IgD-negative memory B cell (primary cell): ENCODE measurements around the gene AGT. TPM values are rescaled to one million over a fixed set of nuclear protein-coding genes. Genes with fewer than 3 reads are reported as not detected.

Source experiments
- H3K27ac Mint-ChIP-seq, 3 donors: one replicate each; pipeline ENCODE4 v1.8.0; 2020 to 2022; ENCODE audit warnings: mild to moderate bottlenecking in 3 of 3, mixed read lengths in 3 of 3, moderate library complexity in 1 of 3
- H3K27me3 Mint-ChIP-seq: one replicate; pipeline ENCODE4 v1.8.0; 2021; ENCODE audit warnings: mixed read lengths
- H3K36me3 Mint-ChIP-seq: one replicate; pipeline ENCODE4 v1.8.0; 2020; ENCODE audit warnings: mild to moderate bottlenecking, mixed read lengths
- H3K4me1 Mint-ChIP-seq, 3 donors: one replicate each; pipeline ENCODE4 v1.8.0; 2020 to 2022; ENCODE audit warnings: mixed read lengths in 3 of 3, mild to moderate bottlenecking in 1 of 3
- H3K4me3 Mint-ChIP-seq, 4 donors: one replicate each; pipeline ENCODE4 v1.8.0; 2020 to 2022; ENCODE audit warnings: mild to moderate bottlenecking in 4 of 4, mixed read lengths in 4 of 4, moderate library complexity in 3 of 4
- H3K9me3 Mint-ChIP-seq, 3 donors: one replicate each; pipeline ENCODE4 v1.8.0; 2020 to 2021; ENCODE audit warnings: mixed read lengths in 3 of 3, mild to moderate bottlenecking in 1 of 3
- polyA plus RNA-seq: library from polyadenylated mRNA; unstranded; fragments of 300-500 nt; fragmentation: Illumina TruSeq; gene quantifications from one replicate; pipeline ENCODE4 v1.2.3, GENCODE V29; 2021

Gene AGT
- polyA plus RNA-seq, 1 donor from 2014 or later, result not detected

DNA sequence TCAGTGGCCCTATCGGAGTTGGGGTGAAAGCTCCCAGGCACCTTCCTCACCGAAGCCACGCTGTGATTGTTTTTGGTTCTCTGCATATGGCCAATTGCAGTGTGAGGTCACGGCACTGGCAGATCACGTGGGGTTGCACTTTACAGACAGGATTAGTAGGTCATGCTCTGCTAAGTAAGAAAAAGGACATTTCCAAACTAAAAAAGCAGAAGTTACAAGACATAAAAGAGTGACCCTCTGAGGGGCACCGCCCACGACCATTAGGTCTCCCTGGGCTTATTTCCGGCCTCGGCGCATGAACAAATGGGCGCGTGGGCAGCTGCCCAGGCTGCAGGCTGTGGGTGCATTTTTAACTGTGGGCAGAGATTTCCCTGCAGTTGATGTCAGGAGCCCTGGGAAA is 35.2 kb upstream of the AGT start:
- peak overlapping the region in 3 of 4 donors; percentile 34 to 84 (median 78) for H3K4me3 Mint-ChIP-seq
- no peak overlapping the region for H3K27ac Mint-ChIP-seq
- peaks cover 3% of the 10 kb centered on the region for H3K27me3 Mint-ChIP-seq
- H3K36me3 Mint-ChIP-seq, result no peaks in the 10 kb centered on the region
- no peaks in the 10 kb centered on the region for H3K9me3 Mint-ChIP-seq
- peaks cover 8 to 23% (median 19%) of the 10 kb centered on the region in 3 donors for H3K4me1 Mint-ChIP-seq

DNA sequence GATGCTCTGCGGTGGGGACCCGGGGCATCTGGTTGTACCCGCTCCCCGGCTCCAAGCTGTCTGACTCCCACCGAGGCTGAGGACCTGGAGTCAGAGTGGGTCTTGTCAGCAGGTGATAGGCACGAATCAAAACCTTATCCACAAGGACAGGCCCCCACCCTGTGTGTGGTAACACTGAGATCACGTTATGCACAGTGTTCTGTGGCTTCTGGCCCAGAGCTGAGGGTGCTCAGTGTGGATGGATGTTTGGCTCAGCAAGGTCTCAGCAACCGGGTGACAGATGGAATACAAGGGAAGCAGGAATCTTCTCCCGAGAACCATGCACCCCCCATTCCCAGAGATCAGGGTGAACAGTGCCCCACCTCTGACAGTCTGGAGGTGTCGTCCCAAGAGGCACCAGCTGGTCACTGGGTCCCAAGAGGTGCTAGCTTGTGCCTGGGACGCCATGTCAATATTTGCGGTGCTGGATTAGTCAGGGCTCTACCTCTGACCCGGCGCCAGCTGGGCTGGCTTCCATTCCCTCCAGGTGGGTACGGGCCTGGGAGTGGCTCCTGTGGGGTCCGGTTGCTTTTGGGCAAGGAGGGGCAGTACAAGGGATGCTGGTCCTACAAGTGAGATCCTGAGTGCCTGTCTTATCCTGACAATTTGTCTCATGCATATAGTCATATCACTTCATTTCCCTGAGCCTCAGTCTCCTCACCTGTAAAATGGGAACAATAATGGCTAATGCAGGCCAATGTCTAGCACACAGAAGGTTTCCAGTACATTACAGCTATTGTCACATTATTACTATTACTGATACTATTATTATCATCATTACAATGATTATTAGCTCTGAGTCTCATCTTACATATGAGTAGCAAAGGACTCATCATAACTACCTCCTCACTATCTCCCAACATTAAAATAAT is 34.2 kb upstream of the AGT start:
- no peak overlapping the region for H3K27ac Mint-ChIP-seq
- H3K27me3 Mint-ChIP-seq, result peaks cover 3% of the 10 kb centered on the region

GRCh38 chr1:230747127-230747730 is 33.3 kb upstream of the AGT start, which contains the start of gene CAPN9:
Gene CAPN9, plus strand, starts transcription at chr1:230747388. Its CDS starts 109 bp downstream, at chr1:230747497.
- Mint-ChIP-seq H3K4me1 (peaks cover 8 to 18% (median 12%) of the 10 kb centered on the region in 3 donors), H3K36me3 (no peaks in the 10 kb centered on the region), H3K27ac (no peak within 1 kb of the TSS), H3K4me3 (no peak within 1 kb of the TSS), H3K27me3 (peaks cover 3% of the 10 kb centered on the region), H3K9me3 (no peaks in the 10 kb centered on the region)

More for the DNA sequence above, 34.2 kb upstream of the AGT start:
- Mint-ChIP-seq H3K9me3 (no peaks in the 10 kb centered on the region), H3K36me3 (no peaks in the 10 kb centered on the region), H3K4me1 (peaks cover 8 to 21% (median 13%) of the 10 kb centered on the region in 3 donors), H3K4me3 (peak overlapping the region in 2 of 4 donors; percentile 78 to 84)

- peaks cover 3% of the 10 kb centered on the region for H3K27me3 Mint-ChIP-seq
- peaks cover 8 to 18% (median 12%) of the 10 kb centered on the region in 3 donors for H3K4me1 Mint-ChIP-seq
- no peak overlapping the region for H3K4me3 Mint-ChIP-seq
Measured at GRCh38 chr1:230746617-230747016, 32.7 kb upstream of the AGT start.

DNA sequence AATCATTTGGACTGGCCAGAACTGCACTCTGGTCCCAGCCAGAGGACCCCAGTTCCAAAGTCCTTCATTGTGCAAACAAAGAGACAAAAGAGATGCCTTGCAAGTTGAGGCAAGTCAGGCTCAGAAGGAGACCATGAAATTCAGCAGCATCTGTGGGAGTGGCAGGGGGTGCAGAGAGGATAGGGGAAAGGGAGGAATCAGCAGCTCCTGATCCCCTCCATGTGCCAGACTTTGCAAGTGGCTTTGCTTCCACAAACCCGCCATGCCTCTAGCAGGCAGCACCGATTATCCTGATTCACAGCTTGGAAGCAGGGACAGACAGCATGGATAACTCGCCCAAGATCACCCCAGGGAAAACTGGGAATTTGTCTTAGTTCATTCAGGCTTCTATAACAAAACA is 31.1 kb upstream of the AGT start:
- no peak overlapping the region for H3K4me3 Mint-ChIP-seq
- peaks cover 3% of the 10 kb centered on the region for H3K36me3 Mint-ChIP-seq
- H3K27me3 Mint-ChIP-seq, result peaks cover 2% of the 10 kb centered on the region
- H3K9me3 Mint-ChIP-seq, result no peaks in the 10 kb centered on the region
- H3K27ac Mint-ChIP-seq, result no peak overlapping the region
- peaks cover 8 to 12% (median 9%) of the 10 kb centered on the region in 3 donors for H3K4me1 Mint-ChIP-seq

More at GRCh38 chr1:230746617-230747016, 32.7 kb upstream of the AGT start:
- Mint-ChIP-seq H3K27ac (no peak overlapping the region), H3K36me3 (no peaks in the 10 kb centered on the region), H3K9me3 (no peaks in the 10 kb centered on the region)

GRCh38 chr1:230744382-230744781 is 30.5 kb upstream of the AGT start:
- peaks cover 6 to 9% (median 8%) of the 10 kb centered on the region in 3 donors for H3K4me1 Mint-ChIP-seq
- H3K4me3 Mint-ChIP-seq, result no peak overlapping the region
- H3K27me3 Mint-ChIP-seq, result no peaks in the 10 kb centered on the region
- H3K36me3 Mint-ChIP-seq, result peaks cover 3% of the 10 kb centered on the region
- H3K9me3 Mint-ChIP-seq, result no peaks in the 10 kb centered on the region
- H3K27ac Mint-ChIP-seq, result no peak overlapping the region

DNA sequence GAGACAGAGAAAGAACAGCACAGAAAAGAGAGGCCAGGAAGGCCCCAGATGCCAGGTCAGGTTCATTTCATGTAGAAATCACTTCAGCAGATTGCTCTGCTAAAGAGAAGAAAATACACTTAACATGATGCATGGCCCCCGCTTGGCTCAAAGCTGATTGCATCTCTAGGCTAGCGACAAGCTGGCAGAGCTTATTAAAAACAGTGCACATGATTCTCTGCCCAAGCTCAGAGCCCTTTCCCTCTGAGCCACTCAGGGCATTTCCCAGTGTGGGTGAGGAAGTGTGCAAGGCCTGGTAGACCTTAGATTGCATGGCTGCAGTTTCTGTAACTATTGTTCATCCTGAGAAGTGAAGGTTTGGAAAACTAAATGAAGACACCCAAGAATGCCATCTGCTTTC is 30.0 kb upstream of the AGT start:
- Mint-ChIP-seq H3K27ac (no peak overlapping the region), H3K4me3 (no peak overlapping the region), H3K27me3 (peaks cover 1% of the 10 kb centered on the region), H3K36me3 (peaks cover 3% of the 10 kb centered on the region), H3K4me1 (peaks cover 4 to 5% (median 5%) of the 10 kb centered on the region in 3 donors), H3K9me3 (no peaks in the 10 kb centered on the region)

GRCh38 chr1:230739564-230740290 is 25.8 kb upstream of the AGT start:
- no peak overlapping the region for H3K27ac Mint-ChIP-seq
- peaks cover 0 to 3% (median 0%) of the 10 kb centered on the region in 3 donors for H3K9me3 Mint-ChIP-seq
- peaks cover 11% of the 10 kb centered on the region for H3K27me3 Mint-ChIP-seq
- H3K36me3 Mint-ChIP-seq, result peaks cover 6% of the 10 kb centered on the region
- no peak overlapping the region for H3K4me3 Mint-ChIP-seq
- peaks cover 0 to 2% (median 0%) of the 10 kb centered on the region in 3 donors for H3K4me1 Mint-ChIP-seq

DNA sequence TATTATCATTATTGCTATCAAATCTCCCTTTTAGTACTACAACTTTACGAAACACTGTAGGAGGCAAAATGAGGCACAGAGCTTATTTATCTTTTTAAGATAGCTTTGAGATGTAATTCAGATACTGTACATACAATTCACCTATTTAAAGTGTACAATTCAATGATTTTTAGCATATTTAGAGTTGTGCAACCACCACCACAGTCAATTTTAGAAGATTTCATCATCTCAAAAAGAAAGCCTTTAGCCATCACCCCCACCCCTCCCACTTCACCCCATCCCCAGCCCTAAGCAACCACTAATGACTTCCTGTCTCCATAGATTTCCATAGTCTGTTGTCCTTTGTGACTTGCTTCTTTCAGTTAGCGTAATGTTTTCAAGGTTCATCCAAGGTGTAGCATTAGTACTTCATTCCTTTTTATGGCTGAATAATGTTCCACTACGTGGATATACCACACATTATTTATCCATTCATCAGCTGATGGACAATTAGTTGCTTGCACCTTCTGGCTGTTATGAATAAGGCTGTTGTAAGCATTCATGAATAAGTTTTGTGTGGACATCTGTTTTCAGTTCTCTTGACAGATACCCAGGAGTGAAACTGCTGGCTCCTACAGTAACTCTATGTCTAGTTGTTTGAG is 23.8 kb upstream of the AGT start:
- Mint-ChIP-seq H3K4me1 (peaks cover 0 to 2% (median 0%) of the 10 kb centered on the region in 3 donors), H3K27me3 (peaks cover 11% of the 10 kb centered on the region), H3K4me3 (no peak overlapping the region), H3K36me3 (peaks cover 6% of the 10 kb centered on the region), H3K9me3 (peaks cover 0 to 3% (median 0%) of the 10 kb centered on the region in 3 donors), H3K27ac (no peak overlapping the region)

GRCh38 chr1:230735447-230735846 is 21.5 kb upstream of the AGT start:
- Mint-ChIP-seq H3K9me3 (peaks cover 0 to 3% (median 0%) of the 10 kb centered on the region in 3 donors), H3K27me3 (peaks cover 11% of the 10 kb centered on the region), H3K4me3 (no peak overlapping the region), H3K27ac (no peak overlapping the region), H3K4me1 (no peaks in the 10 kb centered on the region), H3K36me3 (peaks cover 6% of the 10 kb centered on the region)

DNA sequence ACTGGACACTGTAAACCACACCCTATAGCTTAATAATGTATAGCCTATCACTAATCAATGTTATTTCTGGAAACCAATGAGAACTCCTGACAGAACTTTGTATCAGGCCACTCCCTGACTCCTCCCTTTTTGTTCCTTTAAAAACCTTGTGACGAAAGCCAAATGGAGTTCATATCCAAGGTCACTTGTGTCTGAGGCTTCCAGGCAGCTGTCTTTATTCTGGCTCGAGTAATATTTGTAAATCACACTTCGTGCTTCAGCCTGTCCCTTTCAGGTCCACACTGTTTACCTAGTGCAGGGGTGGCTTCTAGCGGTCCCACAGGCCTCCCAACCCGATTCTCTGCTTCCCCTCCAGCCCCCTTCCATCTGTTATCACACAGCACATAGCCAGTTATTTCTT is 17.1 kb upstream of the AGT start:
- Mint-ChIP-seq H3K27ac (no peak overlapping the region), H3K27me3 (peaks cover 10% of the 10 kb centered on the region), H3K4me3 (no peak overlapping the region), H3K9me3 (peaks cover 0 to 1% (median 0%) of the 10 kb centered on the region in 3 donors), H3K4me1 (no peaks in the 10 kb centered on the region), H3K36me3 (no peaks in the 10 kb centered on the region)

DNA sequence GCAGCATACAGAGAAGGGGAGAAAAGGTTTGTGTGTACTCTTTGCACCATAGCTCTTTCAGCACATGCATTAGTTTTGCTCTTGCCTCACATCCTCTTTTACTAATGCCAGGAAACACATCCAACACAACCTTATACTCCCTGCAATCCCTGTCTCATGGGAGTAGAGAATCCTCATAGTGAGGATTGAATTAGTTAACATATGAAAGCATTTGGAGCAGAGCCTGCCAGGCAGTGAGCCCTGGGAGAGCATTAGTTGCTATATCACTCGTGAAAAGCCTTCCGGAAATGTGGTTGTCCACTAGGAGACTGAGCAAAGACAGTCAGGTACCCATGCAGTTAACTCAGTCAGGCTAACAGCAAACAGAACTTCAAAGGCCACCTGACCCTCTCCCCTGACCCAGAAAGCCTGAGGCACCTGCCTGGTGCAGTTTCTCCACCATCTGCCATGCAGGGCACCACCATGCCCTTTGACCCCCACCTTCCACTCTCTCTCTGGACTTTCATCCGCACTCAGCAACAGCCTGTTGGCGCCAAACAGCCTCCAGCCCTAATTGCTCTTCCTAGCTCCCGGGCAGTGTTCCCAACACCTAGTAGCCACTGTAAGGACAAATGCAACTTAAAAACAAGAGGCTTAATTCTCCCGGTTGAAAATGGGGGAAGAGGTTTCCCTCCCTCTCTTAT is 14.9 kb upstream of the AGT start:
- H3K9me3 Mint-ChIP-seq, result peaks cover 0 to 1% (median 0%) of the 10 kb centered on the region in 3 donors
- peak overlapping the region in 1 of 3 donors; percentile 31 for H3K27ac Mint-ChIP-seq
- no peaks in the 10 kb centered on the region for H3K36me3 Mint-ChIP-seq
- H3K4me3 Mint-ChIP-seq, result no peak overlapping the region
- peaks cover 13% of the 10 kb centered on the region for H3K27me3 Mint-ChIP-seq
- H3K4me1 Mint-ChIP-seq, result no peaks in the 10 kb centered on the region

- Mint-ChIP-seq H3K4me3 (no peak overlapping the region), H3K4me1 (no peaks in the 10 kb centered on the region), H3K27ac (no peak overlapping the region), H3K27me3 (peaks cover 13% of the 10 kb centered on the region), H3K9me3 (peaks cover 1 to 13% (median 5%) of the 10 kb centered on the region in 3 donors), H3K36me3 (no peaks in the 10 kb centered on the region)
Measured at GRCh38 chr1:230725256-230726012, 11.5 kb upstream of the AGT start.
